HEK293 (cell line): ENCODE measurements around the gene MSL3B.

Source experiments
- CTCF ChIA-PET: fragments of 350-600 bp; formaldehyde crosslinking; extraction: SDS; loops from one replicate; lab custom pipeline; 2021; ENCODE audit warnings: antibody characterized with exemption; lab: Yijun Ruan, JAX
- POLR2A ChIA-PET: fragments of 300-600 bp; formaldehyde crosslinking; extraction: SDS; loops from one replicate; lab custom pipeline; 2020; ENCODE audit warnings: antibody characterized with exemption, inconsistent platforms; lab: Yijun Ruan, JAX
- H3K27ac ChIP-seq: fragments of 200-500 bp; sonication (Bioruptor generic); 2 replicates; pipeline ENCODE4 v1.5.1; 2014; ENCODE audit warnings: low read depth, low read length, control low read depth, inconsistent platforms; ENCODE audit errors: extremely low read depth
- H3K36me3 ChIP-seq, 2 experiments: fragments of 200-500 bp in 1 of 2; sonication (Bioruptor generic) in 1 of 2; 1 replicate in 1 of 2; 2 replicates in 1 of 2; pipeline ENCODE4 v1.5.1; 2014 to 2017; ENCODE audit warnings: inconsistent platforms in 2 of 2, low read length in 2 of 2; ENCODE audit not compliant: control insufficient read depth in 2 of 2, insufficient read depth in 1 of 2
- H3K4me1 ChIP-seq: fragments of 200-500 bp; sonication (Bioruptor generic); 2 replicates; pipeline ENCODE4 v1.5.1; 2014; ENCODE audit warnings: mild to moderate bottlenecking, low read length, inconsistent platforms; ENCODE audit not compliant: control insufficient read depth, insufficient read depth
- H3K4me3 ChIP-seq: 2 replicates; pipeline ENCODE4 v1.5.1; 2011; ENCODE audit warnings: low read depth, mild to moderate bottlenecking, control low read depth, low read length, moderate library complexity
- H3K9me3 ChIP-seq: fragments of 200-500 bp; sonication (Bioruptor generic); 2 replicates; pipeline ENCODE4 v1.5.1; 2014; ENCODE audit warnings: low read depth, low read length, inconsistent platforms; ENCODE audit not compliant: control insufficient read depth, insufficient read depth
- GLI2 ChIP-seq: fragments of 450-650 bp; formaldehyde crosslinking; IDR thresholded peaks from 2 replicates; pipeline ENCODE4; 2017; ENCODE audit warnings: missing biosample characterization, missing genetic modification characterization, low read depth, borderline replicate concordance
- GLIS1 ChIP-seq: fragments of 450-650 bp; formaldehyde crosslinking; IDR thresholded peaks from 2 replicates; pipeline ENCODE4 v1.5.1; 2016; ENCODE audit warnings: missing biosample characterization, missing genetic modification characterization
- GLIS2 ChIP-seq: fragments of 450-650 bp; formaldehyde crosslinking; IDR thresholded peaks from 2 replicates; pipeline ENCODE4 v1.5.1; 2016; ENCODE audit warnings: missing biosample characterization, missing genetic modification characterization
- HOXA7 ChIP-seq: sonication (generic); formaldehyde crosslinking; IDR thresholded peaks from 2 replicates; pipeline ENCODE4 v1.8.1; 2022; ENCODE audit warnings: missing genetic modification reagents, borderline replicate concordance
- KLF16 ChIP-seq: fragments of 450-650 bp; formaldehyde crosslinking; IDR thresholded peaks from 2 replicates; pipeline ENCODE4 v1.5.1; 2017; ENCODE audit warnings: missing biosample characterization, missing genetic modification characterization
- WT1 ChIP-seq: fragments of 450-650 bp; formaldehyde crosslinking; IDR thresholded peaks from 2 replicates; pipeline ENCODE4 v1.5.1; 2016; ENCODE audit warnings: missing biosample characterization, missing genetic modification characterization
- ZEB2 ChIP-seq: fragments of 450-650 bp; formaldehyde crosslinking; IDR thresholded peaks from 2 replicates; pipeline ENCODE4 v1.5.1; 2016; ENCODE audit warnings: missing biosample characterization, missing genetic modification characterization
- ZFP3 ChIP-seq: fragments of 450-650 bp; formaldehyde crosslinking; IDR thresholded peaks from 2 replicates; pipeline ENCODE4 v1.5.1; 2016; ENCODE audit warnings: low read depth, missing biosample characterization, missing genetic modification characterization
- ZNF211 ChIP-seq: fragments of 450-650 bp; formaldehyde crosslinking; IDR thresholded peaks from 2 replicates; pipeline ENCODE4 v1.5.1; 2016; ENCODE audit warnings: low read depth, missing biosample characterization, missing genetic modification characterization
- ZNF239 ChIP-seq: fragments of 450-650 bp; formaldehyde crosslinking; IDR thresholded peaks from 2 replicates; pipeline ENCODE4 v1.5.1; 2016; ENCODE audit warnings: missing biosample characterization, missing genetic modification characterization
- ZNF266 ChIP-seq: fragments of 450-650 bp; formaldehyde crosslinking; IDR thresholded peaks from 2 replicates; pipeline ENCODE4 v1.5.1; 2016; ENCODE audit warnings: missing biosample characterization, missing genetic modification characterization, low read depth
- ZNF280D ChIP-seq: fragments of 450-650 bp; formaldehyde crosslinking; IDR thresholded peaks from 2 replicates; pipeline ENCODE4 v1.5.1; 2016; ENCODE audit warnings: missing biosample characterization, missing genetic modification characterization
- ZNF324 ChIP-seq: fragments of 450-650 bp; formaldehyde crosslinking; IDR thresholded peaks from 2 replicates; pipeline ENCODE4 v1.5.1; 2016; ENCODE audit warnings: missing biosample characterization, missing genetic modification characterization
- ZNF433 ChIP-seq: fragments of 450-650 bp; formaldehyde crosslinking; IDR thresholded peaks from 2 replicates; pipeline ENCODE4 v1.5.1; 2016; ENCODE audit warnings: missing biosample characterization, missing genetic modification characterization, low read depth
- ZNF48 ChIP-seq: fragments of 450-650 bp; formaldehyde crosslinking; IDR thresholded peaks from 2 replicates; pipeline ENCODE4 v1.5.1; 2016; ENCODE audit warnings: missing biosample characterization, missing genetic modification characterization
- ZNF521 ChIP-seq: fragments of 450-650 bp; formaldehyde crosslinking; IDR thresholded peaks from 2 replicates; pipeline ENCODE4 v1.5.1; 2017; ENCODE audit warnings: missing biosample characterization, mild to moderate bottlenecking, missing genetic modification characterization
- ZNF596 ChIP-seq: fragments of 450-650 bp; IDR thresholded peaks from 2 replicates; pipeline ENCODE4 v1.5.0; 2018; ENCODE audit warnings: missing biosample characterization, mild to moderate bottlenecking, missing genetic modification characterization, moderate library complexity
- ZNF664 ChIP-seq: fragments of 450-650 bp; formaldehyde crosslinking; IDR thresholded peaks from 2 replicates; pipeline ENCODE4 v1.5.1; 2016; ENCODE audit warnings: missing biosample characterization, missing genetic modification characterization
- ZNF791 ChIP-seq: fragments of 450-650 bp; formaldehyde crosslinking; IDR thresholded peaks from 2 replicates; pipeline ENCODE4 v1.5.1; 2016; ENCODE audit warnings: missing biosample characterization, missing genetic modification characterization
- ZSCAN16 ChIP-seq: fragments of 450-650 bp; formaldehyde crosslinking; IDR thresholded peaks from 2 replicates; pipeline ENCODE4 v1.5.1; 2016; ENCODE audit warnings: missing biosample characterization, missing genetic modification characterization
- TF ChIP-seq, protein P1 (sequence below): fragments of 450-650 bp; formaldehyde crosslinking; IDR thresholded peaks from 2 replicates; pipeline ENCODE4 v1.5.1; 2017; ENCODE audit warnings: missing biosample characterization, mild to moderate bottlenecking, missing genetic modification characterization, moderate library complexity

The MSL3B gene

DNA sequence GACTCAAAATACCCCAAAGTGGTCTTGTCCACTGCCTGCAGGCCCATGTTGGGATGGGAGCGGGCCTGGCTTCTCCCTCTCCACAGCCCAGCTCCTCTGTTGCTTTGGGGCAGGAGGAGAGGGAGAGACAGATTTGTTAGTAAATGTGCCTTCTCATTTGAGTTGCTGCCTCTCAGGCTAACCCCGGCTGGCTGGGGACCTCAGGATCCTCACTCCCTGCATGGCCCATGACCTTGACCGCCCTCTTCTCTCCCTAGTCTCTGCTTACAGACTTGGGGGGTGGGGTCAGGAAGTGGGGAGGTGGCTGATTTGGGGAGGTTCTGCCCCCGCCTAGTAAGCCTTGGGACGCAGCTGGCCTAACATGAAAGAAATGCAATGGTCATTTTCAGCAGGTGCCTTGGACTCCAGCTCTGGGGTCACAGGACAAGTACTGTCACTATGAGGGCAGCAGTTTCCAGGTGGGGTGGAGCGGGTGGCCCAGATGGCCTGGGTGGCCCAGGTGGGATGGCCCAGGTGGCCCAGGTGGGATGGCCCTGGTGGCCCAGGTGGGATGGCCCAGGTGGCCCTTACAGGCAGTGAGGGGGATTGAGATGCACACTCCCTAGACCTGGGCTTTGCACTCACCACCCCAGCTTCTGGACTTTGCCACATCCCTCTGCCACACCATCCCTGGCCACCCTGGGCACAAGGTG, 37.9 kb downstream of the MSL3B start:
- ChIA-PET CTCF (no interaction called here), POLR2A (no interaction called here)
- H3K36me3 ChIP-seq = peaks cover 5 to 24% of the 10 kb centered on the region in 2 experiments; a peak in 2 of 3 replicates
- no peak overlapping the region for H3K27ac ChIP-seq
- no peak for TF ChIP-seq ZNF211 (tag by site-specific recombination)
- no peak for TF ChIP-seq ZNF324
- no peak for TF ChIP-seq ZNF280D
- no peak for TF ChIP-seq ZNF596 (tag by site-specific recombination)
- TF ChIP-seq ZNF791 (tag by site-specific recombination) = no peak
- no peak for TF ChIP-seq ZNF266 (tag by site-specific recombination)
- TF ChIP-seq ZFP3 (tag by site-specific recombination) = no peak
- no peaks in the 10 kb centered on the region for H3K4me1 ChIP-seq
- H3K4me3 ChIP-seq = no peak overlapping the region
- no peaks in the 10 kb centered on the region for H3K9me3 ChIP-seq

GRCh38 chr2:233829193-233830110, 38.7 kb downstream of the MSL3B start:
- peaks cover 0 to 16% of the 10 kb centered on the region in 2 experiments; a peak in 1 of 3 replicates for H3K36me3 ChIP-seq
- TF ChIP-seq ZNF48 (tag by site-specific recombination) (no peak), ZNF521 (no peak), GLIS2 (no peak), KLF16 (no peak), ZSCAN16 (tag by site-specific recombination) (no peak), ZNF664 (tag by site-specific recombination) (no peak), GLI2 (tag by site-specific recombination) (no peak), GLIS1 (tag by site-specific recombination) (no peak), ZEB2 (tag by site-specific recombination) (no peak), HOXA7 (CRISPR knock-in tag) (no peak), WT1 (no peak), ZNF239 (tag by site-specific recombination) (no peak), ZNF433 (tag by site-specific recombination) (no peak), ZNF266 (tag by site-specific recombination) (no peak)
- TF ChIP-seq, protein P1, sequence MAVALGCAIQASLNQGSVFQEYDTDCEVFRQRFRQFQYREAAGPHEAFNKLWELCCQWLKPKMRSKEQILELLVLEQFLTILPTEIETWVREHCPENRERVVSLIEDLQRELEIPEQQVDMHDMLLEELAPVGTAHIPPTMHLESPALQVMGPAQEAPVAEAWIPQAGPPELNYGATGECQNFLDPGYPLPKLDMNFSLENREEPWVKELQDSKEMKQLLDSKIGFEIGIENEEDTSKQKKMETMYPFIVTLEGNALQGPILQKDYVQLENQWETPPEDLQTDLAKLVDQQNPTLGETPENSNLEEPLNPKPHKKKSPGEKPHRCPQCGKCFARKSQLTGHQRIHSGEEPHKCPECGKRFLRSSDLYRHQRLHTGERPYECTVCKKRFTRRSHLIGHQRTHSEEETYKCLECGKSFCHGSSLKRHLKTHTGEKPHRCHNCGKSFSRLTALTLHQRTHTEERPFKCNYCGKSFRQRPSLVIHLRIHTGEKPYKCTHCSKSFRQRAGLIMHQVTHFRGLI (tag by site-specific recombination) = no peak
- H3K4me1 ChIP-seq = no peaks in the 10 kb centered on the region
- H3K4me3 ChIP-seq = no peak overlapping the region
- ChIA-PET CTCF (interaction anchor here (0.7 kb wide), 1 partner anchor 27 kb away, joined by 4 read pairs; no protein-coding TSS in a partner anchor), POLR2A (no interaction called here)
- no peaks in the 10 kb centered on the region for H3K9me3 ChIP-seq
- H3K27ac ChIP-seq = no peak overlapping the region
